Thyroid gland (tissue), 4 donors: ENCODE data around the gene ZMIZ1.

Experiments
- CTCF ChIP-seq, 6 experiments: fragments of 200-600 bp in 3 of 6; fragments of 450-650 bp in 3 of 6; sonication (generic) in 3 of 6; IDR thresholded peaks; one replicate each; pipeline ENCODE4 v1.5.1; 2016 to 2019; ENCODE audit warnings: antibody characterized with exemption in 6 of 6, mild to moderate bottlenecking in 2 of 6, inconsistent platforms in 1 of 6, moderate library complexity in 1 of 6
- POLR2A ChIP-seq, 2 donors: fragments of 450-650 bp; IDR thresholded peaks; one replicate each; pipeline ENCODE4 v1.6.1; 2017; ENCODE audit warnings: antibody characterized with exemption in 2 of 2, mild to moderate bottlenecking in 2 of 2, moderate library complexity in 1 of 2

DNA sequence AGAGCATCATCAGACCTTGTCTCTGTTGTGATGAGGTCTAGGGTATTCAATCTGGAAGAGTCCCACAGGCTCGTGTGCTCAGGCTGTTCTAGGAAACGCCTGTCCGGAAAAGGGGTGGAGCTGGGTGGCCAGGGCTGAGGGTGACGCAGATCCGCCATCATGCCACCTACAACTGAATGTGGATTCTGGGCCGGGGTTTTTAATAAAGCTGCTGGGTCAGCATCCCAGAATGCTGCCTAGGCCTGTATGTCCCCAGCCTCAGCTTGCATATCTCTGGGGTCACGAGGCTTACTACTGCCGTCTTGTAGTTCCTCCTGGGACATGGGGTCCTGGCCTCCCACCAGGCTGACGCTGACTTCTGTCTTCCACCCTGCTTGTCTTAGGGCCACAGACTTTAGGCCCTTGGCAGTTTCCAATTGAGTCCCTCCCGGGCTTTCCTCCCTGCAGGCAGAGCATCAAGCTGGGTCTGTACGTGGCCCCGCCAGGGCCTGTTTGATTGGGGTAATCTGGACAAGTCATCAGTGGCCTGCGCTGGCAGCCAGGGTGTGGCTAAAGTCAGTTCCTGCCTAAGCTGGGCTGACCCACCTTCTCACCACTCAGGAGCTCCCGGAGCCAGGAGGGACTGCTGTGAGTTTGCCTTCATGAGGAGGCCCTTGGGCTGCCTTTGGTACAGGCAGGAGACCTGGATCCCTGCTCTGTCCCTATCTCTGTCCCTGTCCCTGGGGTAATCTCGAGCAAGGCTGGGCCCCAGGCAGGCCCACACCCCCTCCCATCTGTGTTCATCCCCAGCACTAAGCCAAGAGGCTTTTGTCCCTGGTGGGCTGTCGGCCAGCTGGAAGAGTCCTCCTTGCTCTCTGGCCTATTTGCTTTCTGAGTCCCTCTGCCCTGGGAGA is 79.9 kb downstream of the ZMIZ1 start:
- no peak for TF ChIP-seq CTCF (IDR thresholded peaks at IDR 0.05)
- no peak for TF ChIP-seq POLR2A (IDR thresholded peaks at IDR 0.05)
